Upper lobe of left lung (tissue), 4 donors: ENCODE results near the gene CAMK1G.

ENCODE experiments used
- CTCF ChIP-seq, 6 experiments: fragments of 450-650 bp in 4 of 6; fragments of 200-600 bp in 2 of 6; sonication (generic) in 2 of 6; IDR thresholded peaks; one replicate each; pipeline ENCODE4 v1.5.1; 2016 to 2019; ENCODE audit warnings: antibody characterized with exemption in 6 of 6
- POLR2A ChIP-seq, 4 donors: fragments of 450-650 bp; IDR thresholded peaks; one replicate each; pipeline ENCODE4 v1.5.1; 2016 to 2017; ENCODE audit warnings: antibody characterized with exemption in 4 of 4, mild to moderate bottlenecking in 2 of 4
- POLR2AphosphoS5 ChIP-seq, 2 donors: sonication (generic); formaldehyde crosslinking; IDR thresholded peaks; one replicate each; pipeline ENCODE4 v1.5.1; 2017; ENCODE audit warnings: antibody characterized with exemption in 2 of 2

- TF ChIP-seq CTCF (IDR thresholded peaks at IDR 0.05), result no peak
- TF ChIP-seq POLR2AphosphoS5 (IDR thresholded peaks at IDR 0.05), result no peak
- TF ChIP-seq POLR2A (IDR thresholded peaks at IDR 0.05), result no peak
Measured at GRCh38 chr1:209645574-209646452, 62.3 kb downstream of the CAMK1G start.
